H9 (cell line): ENCODE data around the gene AMPH. TPM values are rescaled to one million over a fixed set of nuclear protein-coding genes. Genes with fewer than 3 reads are reported as not detected.

Experiments used
- DNase-seq: peaks from one replicate; pipeline ENCODE4 v3.0.0-alpha.2; 2017
- H2AFZ ChIP-seq: one replicate; pipeline ENCODE4 v1.6.1; 2013; ENCODE audit warnings: mild to moderate bottlenecking, low read length, control low read depth, moderate library complexity
- H2AK5ac ChIP-seq: 2 replicates; pipeline ENCODE4 v1.6.1; 2013; ENCODE audit warnings: low read length, control low read depth, mixed read lengths; ENCODE audit not compliant: insufficient read length
- H2BK120ac ChIP-seq: one replicate; pipeline ENCODE4 v1.6.1; 2013; ENCODE audit warnings: low read depth, mild to moderate bottlenecking, low read length, control low read depth, inconsistent platforms; ENCODE audit not compliant: poor library complexity, severe bottlenecking
- H2BK12ac ChIP-seq: 2 replicates; pipeline ENCODE4 v1.6.1; 2013; ENCODE audit warnings: low read length, control low read depth, mixed read lengths, low read depth; ENCODE audit not compliant: insufficient read length
- H2BK15ac ChIP-seq: 2 replicates; pipeline ENCODE4 v1.6.1; 2013; ENCODE audit warnings: low read depth, low read length, control low read depth
- H2BK20ac ChIP-seq: one replicate; pipeline ENCODE4 v1.6.1; 2013; ENCODE audit warnings: low read depth, mild to moderate bottlenecking, low read length, control low read depth, inconsistent platforms; ENCODE audit not compliant: poor library complexity, severe bottlenecking
- H2BK5ac ChIP-seq: 2 replicates; pipeline ENCODE4 v1.6.1; 2013; ENCODE audit warnings: low read length, control low read depth, mixed read lengths; ENCODE audit not compliant: insufficient read length
- H3K14ac ChIP-seq: 2 replicates; pipeline ENCODE4 v1.6.1; 2013; ENCODE audit warnings: low read length, control low read depth; ENCODE audit not compliant: insufficient read depth
- H3K18ac ChIP-seq: 2 replicates; pipeline ENCODE4 v1.6.1; 2013; ENCODE audit warnings: low read depth, mild to moderate bottlenecking, mixed read lengths, low read length, control low read depth; ENCODE audit not compliant: insufficient read length
- H3K23ac ChIP-seq: 2 replicates; pipeline ENCODE4 v1.6.1; 2013; ENCODE audit warnings: low read length, control low read depth, mixed read lengths, low read depth; ENCODE audit not compliant: insufficient read length
- H3K23me2 ChIP-seq: 2 replicates; pipeline ENCODE4 v1.6.1; 2013; ENCODE audit warnings: low read depth, mild to moderate bottlenecking, mixed read lengths, low read length, control low read depth; ENCODE audit not compliant: insufficient read length, poor library complexity, severe bottlenecking
- H3K27ac ChIP-seq: 2 replicates; pipeline ENCODE4 v1.5.1; 2013; ENCODE audit warnings: low read length, control low read depth, mixed read lengths, low read depth; ENCODE audit not compliant: insufficient read length
- H3K27me3 ChIP-seq: 2 replicates; pipeline ENCODE4 v1.6.1; 2013; ENCODE audit warnings: low read length, control low read depth, inconsistent platforms; ENCODE audit not compliant: insufficient read depth
- H3K4ac ChIP-seq: 2 replicates; pipeline ENCODE4 v1.6.1; 2013; ENCODE audit warnings: low read depth, mild to moderate bottlenecking, control low read depth, inconsistent platforms, low read length, moderate library complexity
- H3K4me1 ChIP-seq: 2 replicates; pipeline ENCODE4 v1.6.1; 2013; ENCODE audit warnings: low read length, control low read depth, inconsistent platforms; ENCODE audit not compliant: insufficient read depth
- H3K4me2 ChIP-seq: 2 replicates; pipeline ENCODE4 v1.6.1; 2013; ENCODE audit warnings: low read length, control low read depth, mixed read lengths; ENCODE audit not compliant: insufficient read length, insufficient read depth
- H3K56ac ChIP-seq: 2 replicates; pipeline ENCODE4 v1.6.1; 2013; ENCODE audit warnings: low read depth, mild to moderate bottlenecking, mixed read lengths, low read length, control low read depth; ENCODE audit not compliant: insufficient read length
- H3K79me1 ChIP-seq: 2 replicates; pipeline ENCODE4 v1.6.1; 2013; ENCODE audit warnings: low read depth, mild to moderate bottlenecking, moderate library complexity, low read length, control low read depth, inconsistent platforms; ENCODE audit not compliant: insufficient read depth, poor library complexity, severe bottlenecking
- H3K79me2 ChIP-seq: 2 replicates; pipeline ENCODE4 v1.6.1; 2013; ENCODE audit warnings: low read length, control low read depth, inconsistent platforms; ENCODE audit not compliant: insufficient read depth
- H3K9ac ChIP-seq: 2 replicates; pipeline ENCODE4 v1.6.1; 2013; ENCODE audit warnings: low read length, control low read depth, mixed read lengths; ENCODE audit not compliant: insufficient read length; ENCODE audit errors: extremely low read depth
- H3K9me3 ChIP-seq: one replicate; pipeline ENCODE4 v1.6.1; 2013; ENCODE audit warnings: low read depth, low read length, inconsistent platforms; ENCODE audit not compliant: control insufficient read depth
- H3T11ph ChIP-seq: one replicate; pipeline ENCODE4 v1.6.1; 2013; ENCODE audit warnings: mild to moderate bottlenecking, low read length, control low read depth, inconsistent platforms
- H4K20me1 ChIP-seq: one replicate; pipeline ENCODE4 v1.6.1; 2013; ENCODE audit not compliant: control insufficient read depth, insufficient read length, insufficient read depth
- H4K5ac ChIP-seq: 2 replicates; pipeline ENCODE4 v1.6.1; 2013; ENCODE audit warnings: low read depth, mild to moderate bottlenecking, mixed read lengths, low read length, control low read depth; ENCODE audit not compliant: insufficient read length
- H4K8ac ChIP-seq: replicated peaks from 2 replicates; pipeline ENCODE4 v1.6.1; 2013; ENCODE audit warnings: low read length, control low read depth, mixed read lengths, low read depth; ENCODE audit not compliant: insufficient read length
- H4K91ac ChIP-seq: 2 replicates; pipeline ENCODE4 v1.6.1; 2013; ENCODE audit warnings: low read depth, mild to moderate bottlenecking, moderate library complexity, mixed read lengths, low read length, control low read depth; ENCODE audit not compliant: insufficient read length
- H3K27ac Mint-ChIP-seq, 3 experiments: 2 replicates in 2 of 3; 3 replicates in 1 of 3; pipeline ENCODE4 v1.8.0; 2020 to 2021; ENCODE audit warnings: mixed read lengths in 3 of 3, mild to moderate bottlenecking in 1 of 3, moderate library complexity in 1 of 3
- H3K27me3 Mint-ChIP-seq: 2 replicates; pipeline ENCODE4 v1.8.0; 2021; ENCODE audit warnings: low read depth, mild to moderate bottlenecking, moderate library complexity, mixed read lengths
- H3K36me3 Mint-ChIP-seq, 3 experiments: 2 replicates in 2 of 3; 3 replicates in 1 of 3; pipeline ENCODE4 v1.8.0; 2020 to 2021; ENCODE audit warnings: low read depth in 3 of 3, mixed read lengths in 3 of 3; ENCODE audit not compliant: insufficient read depth in 1 of 3
- H3K4me1 Mint-ChIP-seq, 2 experiments: 2 replicates each; pipeline ENCODE4 v1.8.0; 2020; ENCODE audit warnings: mixed read lengths in 2 of 2
- H3K4me3 Mint-ChIP-seq, 2 experiments: 2 replicates in 1 of 2; 3 replicates in 1 of 2; pipeline ENCODE4 v1.8.0; 2020 to 2021; ENCODE audit warnings: mild to moderate bottlenecking in 2 of 2, mixed read lengths in 2 of 2, moderate library complexity in 1 of 2
- H3K9me3 Mint-ChIP-seq, 2 experiments: 2 replicates in 1 of 2; 3 replicates in 1 of 2; pipeline ENCODE4 v1.8.0; 2020; ENCODE audit warnings: mild to moderate bottlenecking in 2 of 2, mixed read lengths in 2 of 2, moderate library complexity in 1 of 2
- total RNA-seq: library from RNA; stranded (reverse); gene quantifications from 2 replicates; pipeline ENCODE4 v1.2.1, GENCODE V29; 2021
- TF ChIP-seq, protein P1 (sequence below): fragments of 200-600 bp; sonication (generic); conservative IDR thresholded peaks from 3 replicates; pipeline ENCODE4 v1.8.0; 2021; ENCODE audit warnings: antibody characterized with exemption, mild to moderate bottlenecking

AMPH gene
- total RNA-seq, 1 experiment from 2014 or later: 4.8 TPM

DNA sequence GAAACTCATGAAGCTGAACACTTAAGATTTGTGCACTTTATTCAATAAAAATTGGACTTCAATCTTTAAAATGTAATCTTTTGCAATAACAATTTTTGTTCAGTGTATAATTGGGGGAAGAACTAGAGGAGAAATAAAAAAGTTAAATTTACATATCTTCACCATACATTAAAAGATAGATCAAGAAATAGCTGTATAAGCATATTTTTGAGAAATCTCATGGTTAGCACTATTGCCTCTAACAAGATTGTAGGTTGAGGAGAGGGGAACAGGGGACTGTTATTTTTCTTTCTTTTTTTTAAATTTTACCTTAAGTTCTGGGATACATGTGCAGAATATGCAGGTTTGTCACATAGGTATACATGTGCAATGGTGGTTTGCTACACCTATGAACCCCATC lies 5.3 kb downstream of the AMPH start:
- H4K5ac ChIP-seq: no peak overlapping the region
- TF ChIP-seq, protein P1, sequence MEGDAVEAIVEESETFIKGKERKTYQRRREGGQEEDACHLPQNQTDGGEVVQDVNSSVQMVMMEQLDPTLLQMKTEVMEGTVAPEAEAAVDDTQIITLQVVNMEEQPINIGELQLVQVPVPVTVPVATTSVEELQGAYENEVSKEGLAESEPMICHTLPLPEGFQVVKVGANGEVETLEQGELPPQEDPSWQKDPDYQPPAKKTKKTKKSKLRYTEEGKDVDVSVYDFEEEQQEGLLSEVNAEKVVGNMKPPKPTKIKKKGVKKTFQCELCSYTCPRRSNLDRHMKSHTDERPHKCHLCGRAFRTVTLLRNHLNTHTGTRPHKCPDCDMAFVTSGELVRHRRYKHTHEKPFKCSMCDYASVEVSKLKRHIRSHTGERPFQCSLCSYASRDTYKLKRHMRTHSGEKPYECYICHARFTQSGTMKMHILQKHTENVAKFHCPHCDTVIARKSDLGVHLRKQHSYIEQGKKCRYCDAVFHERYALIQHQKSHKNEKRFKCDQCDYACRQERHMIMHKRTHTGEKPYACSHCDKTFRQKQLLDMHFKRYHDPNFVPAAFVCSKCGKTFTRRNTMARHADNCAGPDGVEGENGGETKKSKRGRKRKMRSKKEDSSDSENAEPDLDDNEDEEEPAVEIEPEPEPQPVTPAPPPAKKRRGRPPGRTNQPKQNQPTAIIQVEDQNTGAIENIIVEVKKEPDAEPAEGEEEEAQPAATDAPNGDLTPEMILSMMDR: no peak
- no peak overlapping the region for H2AK5ac ChIP-seq
- no peak overlapping the region for H3T11ph ChIP-seq
- H3K23me2 ChIP-seq: no peaks in the 10 kb centered on the region
- H3K27ac ChIP-seq: no peak overlapping the region
- no peak overlapping the region for H3K4me2 ChIP-seq
- H4K8ac ChIP-seq: no peak overlapping the region
- peaks cover 8 to 10% of the 10 kb centered on the region in 2 experiments; a peak in 4 of 5 replicates for H3K9me3 Mint-ChIP-seq
- H3K27me3 Mint-ChIP-seq: peaks cover 22% of the 10 kb centered on the region
- H3K9ac ChIP-seq: no peak overlapping the region
- no peak overlapping the region for H3K14ac ChIP-seq
- no peak overlapping the region for H2BK120ac ChIP-seq
- no peak overlapping the region for H2BK5ac ChIP-seq
- no peaks in the 10 kb centered on the region for H3K9me3 ChIP-seq
- no peak overlapping the region for H3K4ac ChIP-seq
- no peak overlapping the region for H2BK12ac ChIP-seq
- H3K79me2 ChIP-seq: no peaks in the 10 kb centered on the region
- H2AFZ ChIP-seq: no peak overlapping the region
- no peak overlapping the region for H2BK15ac ChIP-seq
- H3K79me1 ChIP-seq: no peaks in the 10 kb centered on the region
- H3K56ac ChIP-seq: no peak overlapping the region
- no peak overlapping the region for H3K18ac ChIP-seq
- no peak overlapping the region for H4K91ac ChIP-seq
- no peak overlapping the region for H3K4me3 Mint-ChIP-seq
- H2BK20ac ChIP-seq: no peak overlapping the region
- H4K20me1 ChIP-seq: no peaks in the 10 kb centered on the region
- no peak overlapping the region for H3K23ac ChIP-seq
- no peak for DNase-seq
- H3K27me3 ChIP-seq: peaks cover 12% of the 10 kb centered on the region; the same call in 1 of the 2 replicates
- H3K27ac Mint-ChIP-seq: no peak overlapping the region
- peaks cover 10 to 20% of the 10 kb centered on the region in 2 experiments for H3K4me1 Mint-ChIP-seq
- no peaks in the 10 kb centered on the region; the same call in 1 of the 2 replicates for H3K4me1 ChIP-seq
- H3K36me3 Mint-ChIP-seq: peaks cover 0 to 7% (median 3%) of the 10 kb centered on the region in 3 experiments; a peak in 2 of 7 replicates
